Prostate gland (tissue), 2 donors: ENCODE results near the gene TVP23B.
"Not testable (repeated sequence)": the region's sequence is repeated elsewhere in the genome, so short reads cannot be mapped to it uniquely, and the experiment has no call there.

Source experiments
- POLR2A ChIP-seq: fragments of 450-650 bp; IDR thresholded peaks from one replicate; pipeline ENCODE4 v1.6.1; 2016; ENCODE audit warnings: antibody characterized with exemption, mild to moderate bottlenecking
- POLR2AphosphoS5 ChIP-seq: sonication (generic); formaldehyde crosslinking; IDR thresholded peaks from one replicate; pipeline ENCODE4 v1.6.1; 2017; ENCODE audit warnings: antibody characterized with exemption
- TF ChIP-seq, protein P1 (sequence below), 4 experiments: fragments of 200-600 bp in 2 of 4; fragments of 450-650 bp in 2 of 4; sonication (generic) in 2 of 4; IDR thresholded peaks; 1 replicate in 3 of 4; 2 replicates in 1 of 4; pipeline ENCODE4 v1.5.1; 2016 to 2019; ENCODE audit warnings: antibody characterized with exemption in 4 of 4, mild to moderate bottlenecking in 2 of 4, moderate library complexity in 2 of 4

- TF ChIP-seq, protein P1, sequence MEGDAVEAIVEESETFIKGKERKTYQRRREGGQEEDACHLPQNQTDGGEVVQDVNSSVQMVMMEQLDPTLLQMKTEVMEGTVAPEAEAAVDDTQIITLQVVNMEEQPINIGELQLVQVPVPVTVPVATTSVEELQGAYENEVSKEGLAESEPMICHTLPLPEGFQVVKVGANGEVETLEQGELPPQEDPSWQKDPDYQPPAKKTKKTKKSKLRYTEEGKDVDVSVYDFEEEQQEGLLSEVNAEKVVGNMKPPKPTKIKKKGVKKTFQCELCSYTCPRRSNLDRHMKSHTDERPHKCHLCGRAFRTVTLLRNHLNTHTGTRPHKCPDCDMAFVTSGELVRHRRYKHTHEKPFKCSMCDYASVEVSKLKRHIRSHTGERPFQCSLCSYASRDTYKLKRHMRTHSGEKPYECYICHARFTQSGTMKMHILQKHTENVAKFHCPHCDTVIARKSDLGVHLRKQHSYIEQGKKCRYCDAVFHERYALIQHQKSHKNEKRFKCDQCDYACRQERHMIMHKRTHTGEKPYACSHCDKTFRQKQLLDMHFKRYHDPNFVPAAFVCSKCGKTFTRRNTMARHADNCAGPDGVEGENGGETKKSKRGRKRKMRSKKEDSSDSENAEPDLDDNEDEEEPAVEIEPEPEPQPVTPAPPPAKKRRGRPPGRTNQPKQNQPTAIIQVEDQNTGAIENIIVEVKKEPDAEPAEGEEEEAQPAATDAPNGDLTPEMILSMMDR (IDR thresholded peaks at IDR 0.05): not testable (repeated sequence)
- TF ChIP-seq POLR2A, POLR2AphosphoS5: not testable (repeated sequence)
Observed at GRCh38 chr17:18744726-18745125, 36.3 kb upstream of the TVP23B start.
